PFSK-1 (cell line): ENCODE results near the gene PTF1A.

Experiments
- FOXP2 ChIP-seq: optimal IDR thresholded peaks from 2 replicates; pipeline ENCODE3; 2011; ENCODE audit warnings: borderline replicate concordance, control low read depth, inconsistent platforms; ENCODE audit not compliant: insufficient read depth; ENCODE audit errors: extremely low read length, extremely low read depth
- POLR2AphosphoS5 ChIP-seq: IDR thresholded peaks from 2 replicates; pipeline ENCODE4 v1.6.1; 2012; ENCODE audit warnings: low read depth, mild to moderate bottlenecking, control low read depth, low read length, moderate library complexity
- SIN3A ChIP-seq: IDR thresholded peaks from 2 replicates; pipeline ENCODE4 v1.6.1; 2012; ENCODE audit warnings: mild to moderate bottlenecking, low read length, moderate library complexity, borderline replicate concordance; ENCODE audit not compliant: insufficient read depth
- TAF1 ChIP-seq: IDR thresholded peaks from 2 replicates; pipeline ENCODE4 v1.6.1; 2012; ENCODE audit warnings: low read length, control low read depth, borderline replicate concordance; ENCODE audit not compliant: insufficient read depth
- TF ChIP-seq, protein P1 (sequence below), 2 experiments: IDR thresholded peaks; 2 replicates each; pipeline versions ENCODE4 v1.6.1 to v1.8.0; 2011 to 2012; ENCODE audit warnings: low read depth in 2 of 2, low read length in 2 of 2, control low read depth in 1 of 2, inconsistent platforms in 1 of 2, mild to moderate bottlenecking in 1 of 2, moderate library complexity in 1 of 2; ENCODE audit not compliant: insufficient read depth in 1 of 2

Gene PTF1A

DNA sequence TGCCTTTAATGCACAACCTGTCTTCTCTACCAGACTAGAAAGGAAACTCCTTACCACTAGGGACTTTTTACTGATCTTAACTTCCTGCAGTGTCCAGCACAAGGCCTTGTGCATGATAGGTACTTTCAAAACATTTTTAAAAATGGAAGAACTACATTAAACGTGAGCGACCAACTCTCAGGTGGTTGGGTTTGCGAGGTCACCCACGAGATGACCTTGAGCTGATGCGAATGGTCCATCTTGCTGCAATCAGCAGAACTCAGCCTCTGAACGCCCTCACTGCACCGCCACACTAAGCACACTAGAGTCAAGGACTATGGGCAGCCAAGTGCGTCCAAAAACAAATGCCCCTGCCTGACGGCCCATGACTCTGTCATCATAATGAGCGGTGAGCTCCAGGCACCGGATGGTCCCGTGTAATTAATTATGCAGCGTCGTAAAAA lies 34.9 kb upstream of the PTF1A start:
- TF ChIP-seq FOXP2: no peak
- no peak for TF ChIP-seq POLR2AphosphoS5
- TF ChIP-seq SIN3A: no peak

DNA sequence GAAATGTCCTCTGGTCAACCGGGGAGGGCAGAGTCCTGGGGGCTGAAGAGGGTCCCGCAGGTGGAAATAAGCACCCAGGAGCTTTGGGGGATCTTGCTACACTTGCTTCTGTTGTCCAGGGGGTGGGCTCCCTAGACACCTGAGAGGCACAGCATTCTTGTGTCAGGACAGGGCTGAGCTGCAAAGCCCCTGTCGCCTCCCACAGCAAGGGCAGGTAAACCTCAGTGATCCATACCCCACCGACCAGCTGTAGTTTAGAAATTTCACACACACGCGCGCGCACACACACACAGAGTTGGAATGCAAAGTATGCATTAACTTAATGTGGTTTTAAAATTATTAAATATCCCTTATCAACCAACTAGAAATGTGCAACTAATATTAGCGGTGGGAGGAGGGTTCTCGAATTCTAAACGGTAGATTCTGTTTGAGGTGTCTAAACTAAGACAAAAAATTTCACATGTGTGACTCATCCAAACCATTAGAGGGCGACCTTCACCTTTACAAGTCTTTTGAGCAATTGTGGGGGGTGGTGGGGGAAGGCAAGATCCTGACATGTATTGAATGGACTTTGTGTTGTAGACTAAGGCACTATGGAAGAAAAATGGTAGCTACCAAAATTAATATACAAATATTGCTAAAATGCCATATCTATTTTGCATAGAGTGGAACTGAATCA lies 34.3 kb upstream of the PTF1A start:
- TF ChIP-seq SIN3A (no peak), POLR2AphosphoS5 (no peak), FOXP2 (no peak), TAF1 (no peak)
- TF ChIP-seq, protein P1, sequence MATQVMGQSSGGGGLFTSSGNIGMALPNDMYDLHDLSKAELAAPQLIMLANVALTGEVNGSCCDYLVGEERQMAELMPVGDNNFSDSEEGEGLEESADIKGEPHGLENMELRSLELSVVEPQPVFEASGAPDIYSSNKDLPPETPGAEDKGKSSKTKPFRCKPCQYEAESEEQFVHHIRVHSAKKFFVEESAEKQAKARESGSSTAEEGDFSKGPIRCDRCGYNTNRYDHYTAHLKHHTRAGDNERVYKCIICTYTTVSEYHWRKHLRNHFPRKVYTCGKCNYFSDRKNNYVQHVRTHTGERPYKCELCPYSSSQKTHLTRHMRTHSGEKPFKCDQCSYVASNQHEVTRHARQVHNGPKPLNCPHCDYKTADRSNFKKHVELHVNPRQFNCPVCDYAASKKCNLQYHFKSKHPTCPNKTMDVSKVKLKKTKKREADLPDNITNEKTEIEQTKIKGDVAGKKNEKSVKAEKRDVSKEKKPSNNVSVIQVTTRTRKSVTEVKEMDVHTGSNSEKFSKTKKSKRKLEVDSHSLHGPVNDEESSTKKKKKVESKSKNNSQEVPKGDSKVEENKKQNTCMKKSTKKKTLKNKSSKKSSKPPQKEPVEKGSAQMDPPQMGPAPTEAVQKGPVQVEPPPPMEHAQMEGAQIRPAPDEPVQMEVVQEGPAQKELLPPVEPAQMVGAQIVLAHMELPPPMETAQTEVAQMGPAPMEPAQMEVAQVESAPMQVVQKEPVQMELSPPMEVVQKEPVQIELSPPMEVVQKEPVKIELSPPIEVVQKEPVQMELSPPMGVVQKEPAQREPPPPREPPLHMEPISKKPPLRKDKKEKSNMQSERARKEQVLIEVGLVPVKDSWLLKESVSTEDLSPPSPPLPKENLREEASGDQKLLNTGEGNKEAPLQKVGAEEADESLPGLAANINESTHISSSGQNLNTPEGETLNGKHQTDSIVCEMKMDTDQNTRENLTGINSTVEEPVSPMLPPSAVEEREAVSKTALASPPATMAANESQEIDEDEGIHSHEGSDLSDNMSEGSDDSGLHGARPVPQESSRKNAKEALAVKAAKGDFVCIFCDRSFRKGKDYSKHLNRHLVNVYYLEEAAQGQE (IDR thresholded peaks at IDR 0.05; ENCODE audit: insufficient read depth in 1 of 2, low read depth in 2 of 2, low read length in 2 of 2): no peak

DNA sequence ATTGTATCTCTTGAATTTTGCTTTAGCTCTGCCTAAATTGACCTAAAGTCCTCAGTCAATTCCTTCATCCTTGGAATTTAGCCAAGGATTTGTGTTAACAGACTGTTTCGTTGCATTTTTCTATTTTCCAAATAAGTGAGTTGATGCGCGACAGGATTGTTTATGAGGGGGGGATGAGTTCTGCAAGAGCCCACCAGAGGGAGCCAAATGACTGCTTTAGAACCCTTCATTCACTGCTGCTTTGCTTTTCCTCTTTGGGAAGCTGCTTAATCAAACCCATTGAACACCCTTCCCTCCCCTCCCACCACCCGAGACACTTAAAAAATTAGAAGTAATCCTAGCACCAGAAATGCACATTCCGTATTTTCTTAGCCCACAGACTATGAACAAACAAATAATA lies 33.7 kb upstream of the PTF1A start:
- no peak for TF ChIP-seq TAF1
- no peak for TF ChIP-seq FOXP2
- TF ChIP-seq POLR2AphosphoS5: no peak
- TF ChIP-seq SIN3A: no peak
- TF ChIP-seq, protein P1 (IDR thresholded peaks at IDR 0.05; ENCODE audit: insufficient read depth in 1 of 2, low read depth in 2 of 2, low read length in 2 of 2): no peak

DNA sequence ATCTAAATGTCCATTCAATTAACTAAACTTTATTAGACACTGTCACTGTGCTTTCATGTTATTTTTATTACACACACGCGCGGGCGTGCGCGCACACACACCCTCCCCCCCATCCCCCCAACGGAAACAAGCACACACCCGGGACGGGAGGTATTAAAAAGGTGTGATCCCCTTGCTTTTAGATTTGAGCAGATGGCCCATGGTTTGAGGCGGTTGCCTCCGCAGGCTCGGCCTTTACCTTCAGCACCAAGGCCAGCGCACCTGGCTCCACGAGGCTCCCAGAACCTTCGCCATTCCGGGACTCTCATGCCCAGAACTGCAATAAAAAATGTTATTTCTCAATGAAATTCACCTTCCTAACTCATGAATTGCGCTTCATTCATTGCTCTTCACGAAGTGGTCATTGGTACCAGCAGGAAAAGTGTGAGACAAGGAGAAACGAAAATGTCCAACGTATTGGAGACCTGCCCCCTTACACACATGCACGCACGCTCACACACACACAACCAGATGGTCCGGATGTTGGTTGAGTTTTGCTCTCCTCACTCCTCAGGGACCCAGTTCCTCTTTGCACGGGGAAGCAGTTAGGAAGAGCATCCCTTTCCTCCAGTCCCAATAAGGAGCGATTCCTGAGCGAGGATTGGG lies 20.8 kb upstream of the PTF1A start:
- TF ChIP-seq TAF1 (no peak), FOXP2 (no peak), SIN3A (no peak), POLR2AphosphoS5 (no peak)
- TF ChIP-seq, protein P1 (IDR thresholded peaks at IDR 0.05; ENCODE audit: insufficient read depth in 1 of 2, low read depth in 2 of 2, low read length in 2 of 2): peak; percentile 88 to 96

DNA sequence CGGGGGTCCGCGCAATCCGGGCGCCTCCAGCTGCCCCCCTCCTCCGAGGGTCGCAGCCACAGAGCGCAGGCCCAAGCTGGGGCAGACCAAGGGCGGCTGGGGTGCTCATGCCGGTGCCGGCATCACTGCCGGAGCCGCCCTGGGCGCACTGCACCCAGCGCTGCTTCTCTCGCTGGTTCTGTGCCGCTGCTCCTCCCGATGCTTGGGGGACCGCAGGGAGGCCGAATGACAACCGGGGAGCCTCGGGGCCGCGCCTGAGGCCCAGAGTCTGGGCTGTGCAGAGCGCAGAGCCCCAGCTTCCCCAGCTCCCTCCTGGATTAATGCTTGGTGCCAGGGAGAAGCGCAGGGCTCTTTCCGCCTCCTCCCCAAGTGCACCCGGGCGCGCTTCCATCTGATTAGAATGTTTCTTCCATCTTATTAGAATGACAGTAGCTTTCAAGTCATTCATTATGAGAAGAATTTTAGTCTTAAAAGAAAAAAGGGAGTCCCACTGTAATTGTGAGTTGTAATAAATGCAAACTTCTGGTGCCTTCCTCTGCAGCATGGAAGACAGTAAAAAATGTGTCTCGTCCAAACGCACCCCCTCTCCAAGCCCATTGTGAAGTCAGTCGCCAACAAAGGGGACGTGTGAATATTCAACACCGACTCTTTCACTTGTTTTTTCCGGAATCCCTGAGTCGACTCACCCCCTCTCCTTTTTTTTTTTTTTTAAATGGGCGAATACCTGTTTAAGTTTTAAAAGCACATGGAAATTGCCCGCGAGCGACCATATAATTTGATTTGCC lies 19.5 kb upstream of the PTF1A start:
- TF ChIP-seq SIN3A: no peak
- no peak for TF ChIP-seq FOXP2
- TF ChIP-seq, protein P1 (IDR thresholded peaks at IDR 0.05; ENCODE audit: insufficient read depth in 1 of 2, low read depth in 2 of 2, low read length in 2 of 2): no peak
- no peak for TF ChIP-seq POLR2AphosphoS5
- no peak for TF ChIP-seq TAF1
